GM23338 (cell line): Measurements from ENCODE around the gene AOPEP.

Source experiments
- CTCF ChIP-seq, 2 experiments: fragments of 200-600 bp in 1 of 2; sonication (generic) in 1 of 2; conservative IDR thresholded peaks; 2 replicates each; pipeline versions ENCODE4 v1.5.1 to v1.6.1; 2016 to 2017; ENCODE audit warnings: antibody characterized with exemption in 2 of 2, low read depth in 2 of 2, mild to moderate bottlenecking in 2 of 2, moderate library complexity in 1 of 2
- EZH2 ChIP-seq: fragments of 200-600 bp; sonication (generic); IDR thresholded peaks from one replicate; pipeline ENCODE4 v1.8.0; 2017; ENCODE audit warnings: antibody characterized with exemption, mild to moderate bottlenecking, low read depth; ENCODE audit not compliant: unreplicated experiment
- POLR2AphosphoS5 ChIP-seq: IDR thresholded peaks from 2 replicates; pipeline ENCODE4 v1.6.1; 2016; ENCODE audit warnings: antibody characterized with exemption, low read depth
- REST ChIP-seq: IDR thresholded peaks from one replicate; pipeline ENCODE4 v1.6.1; 2018; ENCODE audit warnings: antibody characterized with exemption; ENCODE audit not compliant: unreplicated experiment

- TF ChIP-seq CTCF (conservative IDR thresholded peaks at IDR 0.05; ENCODE audit: low read depth in 2 of 2) (no peak), POLR2AphosphoS5 (no peak), EZH2 (no peak), REST (no peak)
These were observed 364.5 kb downstream of the AOPEP start for GRCh38 chr9:95090871-95091577.
